CD8-positive, alpha-beta memory T cell (primary cell): ENCODE measurements around the gene ITGA1. TPM values are rescaled to one million over a fixed set of nuclear protein-coding genes. Genes with fewer than 3 reads are reported as not detected.

Experiments
- CTCF ChIA-PET: fragments of 350-600 bp; sonication (Branson Sonifier 250); formaldehyde crosslinking; loops from one replicate; lab custom pipeline; 2021; ENCODE audit warnings: antibody characterized with exemption; lab: Charles Lee
- POLR2A ChIA-PET: fragments of 350-600 bp; sonication (Branson Sonifier 250); formaldehyde crosslinking; loops from one replicate; lab custom pipeline; 2021; ENCODE audit warnings: antibody characterized with exemption; lab: Charles Lee
- DNase-seq, 5 donors: peaks; one replicate each; pipeline versions ENCODE4 v3.0.0 to v3.0.0-alpha.2; 2020 to 2022; ENCODE audit warnings: mixed read lengths in 1 of 5
- H3K27ac ChIP-seq: one replicate; pipeline ENCODE4 v1.7.0; 2013; ENCODE audit warnings: low read depth, mild to moderate bottlenecking, low read length, moderate library complexity
- H3K27me3 ChIP-seq: 2 replicates; pipeline ENCODE4 v1.7.0; 2013; ENCODE audit warnings: low read length, mild to moderate bottlenecking; ENCODE audit not compliant: insufficient read depth, poor library complexity, severe bottlenecking
- H3K36me3 ChIP-seq: 2 replicates; pipeline ENCODE4 v1.7.0; 2013; ENCODE audit warnings: mild to moderate bottlenecking, low read length, moderate library complexity; ENCODE audit not compliant: insufficient read depth
- H3K4me1 ChIP-seq: 2 replicates; pipeline ENCODE4 v1.7.0; 2013; ENCODE audit warnings: mild to moderate bottlenecking, low read length, moderate library complexity; ENCODE audit not compliant: insufficient read depth
- H3K4me3 ChIP-seq: 2 replicates; pipeline ENCODE4 v1.7.0; 2013; ENCODE audit warnings: mild to moderate bottlenecking, low read length
- H3K9me3 ChIP-seq: 2 replicates; pipeline ENCODE4 v1.7.0; 2013; ENCODE audit warnings: mild to moderate bottlenecking, low read length
- H3K27ac Mint-ChIP-seq, 8 donors: one replicate each; pipeline ENCODE4 v1.8.0; 2020 to 2021; ENCODE audit warnings: mixed read lengths in 8 of 8, mild to moderate bottlenecking in 6 of 8, inconsistent platforms in 3 of 8, moderate library complexity in 3 of 8
- H3K27me3 Mint-ChIP-seq, 2 donors: one replicate each; pipeline ENCODE4 v1.8.0; 2020 to 2021; ENCODE audit warnings: mixed read lengths in 2 of 2, mild to moderate bottlenecking in 1 of 2, moderate library complexity in 1 of 2
- H3K36me3 Mint-ChIP-seq, 3 donors: one replicate each; pipeline ENCODE4 v1.8.0; 2020 to 2021; ENCODE audit warnings: mixed read lengths in 3 of 3, inconsistent platforms in 1 of 3, mild to moderate bottlenecking in 1 of 3
- H3K4me1 Mint-ChIP-seq, 3 donors: one replicate each; pipeline ENCODE4 v1.8.0; 2020 to 2021; ENCODE audit warnings: mixed read lengths in 3 of 3, inconsistent platforms in 1 of 3, mild to moderate bottlenecking in 1 of 3
- H3K4me3 Mint-ChIP-seq, 7 donors: one replicate each; pipeline ENCODE4 v1.8.0; 2020 to 2021; ENCODE audit warnings: mixed read lengths in 7 of 7, mild to moderate bottlenecking in 6 of 7, moderate library complexity in 4 of 7, inconsistent platforms in 2 of 7
- H3K9me3 Mint-ChIP-seq, 5 donors: one replicate each; pipeline ENCODE4 v1.8.0; 2020 to 2022; ENCODE audit warnings: mixed read lengths in 5 of 5, mild to moderate bottlenecking in 3 of 5, moderate library complexity in 2 of 5, inconsistent platforms in 1 of 5
- polyA plus RNA-seq: library from polyadenylated mRNA; unstranded; fragments of 300-500 nt; fragmentation: Illumina TruSeq; gene quantifications from one replicate; pipeline ENCODE4 v1.2.3, GENCODE V29; 2021
- total RNA-seq, 2 experiments: library from RNA; stranded (reverse); gene quantifications; one replicate each; pipeline ENCODE4 v1.2.3, GENCODE V29; 2021

Gene ITGA1
- total and polyA plus RNA-seq, 3 experiments from 2014 or later, result 16.5 to 26.3 (median 21.9) TPM

GRCh38 chr5:52801329-52801728 is 13.6 kb downstream of the ITGA1 start:
- H3K36me3 ChIP-seq, result no peaks in the 10 kb centered on the region
- no peaks in the 10 kb centered on the region for H3K27me3 ChIP-seq
- peaks cover 65 to 91% (median 85%) of the 10 kb centered on the region in 3 donors for H3K4me1 Mint-ChIP-seq
- CTCF ChIA-PET, result interaction anchor here (1.1 to 3.9 kb wide), 5 partner anchors 14 to 119 kb away, joined by 3 to 32 read pairs (median 4); partner anchors contain the start of genes ITGA1 and PELO
- H3K36me3 Mint-ChIP-seq, result peaks cover 0 to 54% (median 4%) of the 10 kb centered on the region in 3 donors
- H3K9me3 ChIP-seq, result no peaks in the 10 kb centered on the region
- no peak for DNase-seq
- peak overlapping the region; percentile 93 to 99 (median 97) for H3K4me3 Mint-ChIP-seq
- POLR2A ChIA-PET, result no interaction called here
- H3K27me3 Mint-ChIP-seq, result peaks cover 0 to 1% of the 10 kb centered on the region in 2 donors
- H3K9me3 Mint-ChIP-seq, result no peaks in the 10 kb centered on the region
- peak overlapping the region; percentile 88 for H3K27ac ChIP-seq
- H3K4me3 ChIP-seq, result peak overlapping the region; percentile 97
- peaks cover 39% of the 10 kb centered on the region for H3K4me1 ChIP-seq
- H3K27ac Mint-ChIP-seq, result peak overlapping the region; percentile 39 to 97 (median 94)

- CTCF ChIA-PET, result interaction anchor here (1.4 to 3.9 kb wide), 2 partner anchors 15 to 110 kb away, joined by 4 to 32 read pairs; partner anchors contain the start of genes ITGA1 and PELO
- peaks cover 0 to 54% (median 4%) of the 10 kb centered on the region in 3 donors for H3K36me3 Mint-ChIP-seq
These were observed 14.7 kb downstream of the ITGA1 start for GRCh38 chr5:52802272-52802973.

GRCh38 chr5:52802974-52803336 is 15.2 kb downstream of the ITGA1 start:
- peaks cover 0 to 1% of the 10 kb centered on the region in 2 donors for H3K27me3 Mint-ChIP-seq
- POLR2A ChIA-PET, result no interaction called here

More at GRCh38 chr5:52802272-52802973, 14.7 kb downstream of the ITGA1 start:
- Mint-ChIP-seq H3K27ac (peak overlapping the region in 4 of 8 donors; percentile 14 to 69 (median 40)), H3K9me3 (no peaks in the 10 kb centered on the region), H3K4me3 (peak overlapping the region; percentile 20 to 99 (median 96)), H3K4me1 (peaks cover 62 to 88% (median 78%) of the 10 kb centered on the region in 3 donors), H3K27me3 (peaks cover 0 to 1% of the 10 kb centered on the region in 2 donors)
- peaks cover 39% of the 10 kb centered on the region for H3K4me1 ChIP-seq
- no peak for DNase-seq
- no peaks in the 10 kb centered on the region for H3K9me3 ChIP-seq
- POLR2A ChIA-PET, result no interaction called here
- no peaks in the 10 kb centered on the region for H3K36me3 ChIP-seq
- no peak overlapping the region for H3K4me3 ChIP-seq
- no peak overlapping the region for H3K27ac ChIP-seq
- no peaks in the 10 kb centered on the region for H3K27me3 ChIP-seq

DNA sequence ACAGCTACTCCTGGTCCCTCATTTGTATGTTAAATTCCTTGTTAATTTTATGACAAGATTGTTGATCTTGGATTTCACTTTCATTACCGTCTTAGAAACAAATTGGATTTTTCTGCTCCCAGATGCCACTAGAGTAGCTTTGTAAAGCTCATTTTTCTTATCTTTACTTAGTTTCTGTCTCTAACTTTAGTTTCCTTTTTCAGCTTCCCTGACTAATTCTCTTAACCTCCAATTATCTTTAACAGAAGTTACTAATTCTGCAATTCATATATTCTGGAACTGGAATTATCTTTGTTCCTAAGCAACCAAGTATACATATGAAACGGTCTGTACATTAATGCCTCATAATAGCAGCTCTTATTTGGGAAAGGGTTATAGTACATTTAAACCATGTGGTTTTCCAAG is 16.7 kb downstream of the ITGA1 start:
- no peak for DNase-seq
- Mint-ChIP-seq H3K36me3 (peaks cover 0 to 56% (median 4%) of the 10 kb centered on the region in 3 donors), H3K4me1 (peaks cover 45 to 78% (median 58%) of the 10 kb centered on the region in 3 donors), H3K27me3 (peaks cover 0 to 1% of the 10 kb centered on the region in 2 donors), H3K9me3 (no peaks in the 10 kb centered on the region), H3K27ac (peak overlapping the region in 3 of 8 donors; percentile 25 to 34 (median 30)), H3K4me3 (peak overlapping the region in 2 of 7 donors; percentile 29 to 46)
- Histone ChIP-seq H3K27ac (no peak overlapping the region), H3K4me1 (peaks cover 31% of the 10 kb centered on the region), H3K36me3 (no peaks in the 10 kb centered on the region), H3K9me3 (no peaks in the 10 kb centered on the region), H3K4me3 (no peak overlapping the region), H3K27me3 (no peaks in the 10 kb centered on the region)
- POLR2A ChIA-PET, result no interaction called here
- CTCF ChIA-PET, result no interaction called here

More at GRCh38 chr5:52802974-52803336, 15.2 kb downstream of the ITGA1 start:
- no peak for DNase-seq
- H3K9me3 Mint-ChIP-seq, result no peaks in the 10 kb centered on the region
- no peaks in the 10 kb centered on the region for H3K27me3 ChIP-seq
- H3K4me3 Mint-ChIP-seq, result peak overlapping the region in 5 of 7 donors; percentile 8 to 63 (median 38)
- peaks cover 0 to 56% (median 4%) of the 10 kb centered on the region in 3 donors for H3K36me3 Mint-ChIP-seq
- CTCF ChIA-PET, result interaction anchor here (1.0 kb wide), 1 partner anchor 110 kb away, joined by 3 read pairs; no protein-coding TSS in a partner anchor
- H3K9me3 ChIP-seq, result no peaks in the 10 kb centered on the region
- H3K27ac ChIP-seq, result no peak overlapping the region
- H3K36me3 ChIP-seq, result no peaks in the 10 kb centered on the region
- peaks cover 57 to 88% (median 73%) of the 10 kb centered on the region in 3 donors for H3K4me1 Mint-ChIP-seq
- H3K27ac Mint-ChIP-seq, result peak overlapping the region in 1 of 8 donors; percentile 90
- no peak overlapping the region for H3K4me3 ChIP-seq
- H3K4me1 ChIP-seq, result peaks cover 39% of the 10 kb centered on the region

GRCh38 chr5:52804981-52805380 is 17.3 kb downstream of the ITGA1 start:
- Mint-ChIP-seq H3K4me3 (no peak overlapping the region), H3K36me3 (peaks cover 0 to 50% (median 4%) of the 10 kb centered on the region in 3 donors), H3K27me3 (peaks cover 0 to 1% of the 10 kb centered on the region in 2 donors), H3K4me1 (peaks cover 42 to 77% (median 54%) of the 10 kb centered on the region in 3 donors), H3K9me3 (no peaks in the 10 kb centered on the region), H3K27ac (peak overlapping the region in 1 of 8 donors; percentile 81)
- Histone ChIP-seq H3K4me3 (no peak overlapping the region), H3K36me3 (no peaks in the 10 kb centered on the region), H3K27me3 (no peaks in the 10 kb centered on the region), H3K9me3 (no peaks in the 10 kb centered on the region), H3K4me1 (peaks cover 31% of the 10 kb centered on the region), H3K27ac (no peak overlapping the region)
- POLR2A ChIA-PET, result no interaction called here
- no peak for DNase-seq
- CTCF ChIA-PET, result no interaction called here

DNA sequence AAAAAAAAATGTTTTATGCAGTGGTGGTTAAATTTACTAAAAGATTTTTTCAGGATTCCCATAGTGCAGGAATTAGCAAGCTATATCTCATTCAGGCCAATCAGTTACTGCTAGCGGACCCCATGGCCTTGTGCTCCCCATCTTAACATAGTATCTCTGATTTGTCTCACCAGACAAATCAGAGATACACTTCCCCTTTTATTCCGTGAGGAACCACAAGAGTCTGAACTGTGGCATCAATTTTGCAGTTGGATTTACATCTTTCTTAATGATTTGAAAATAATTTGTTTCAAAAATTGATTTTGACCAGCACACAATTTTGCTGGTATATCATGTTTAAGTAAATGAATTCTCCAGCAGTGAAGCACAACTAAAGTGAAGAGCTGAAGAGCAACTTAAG is 17.9 kb downstream of the ITGA1 start:
- peaks cover 41 to 78% (median 48%) of the 10 kb centered on the region in 3 donors for H3K4me1 Mint-ChIP-seq
- CTCF ChIA-PET, result interaction anchor here (0.9 kb wide), 1 partner anchor 21 kb away, joined by 3 read pairs; no protein-coding TSS in a partner anchor
- POLR2A ChIA-PET, result no interaction called here

GRCh38 chr5:52807037-52807436 is 19.3 kb downstream of the ITGA1 start:
- Histone ChIP-seq H3K4me1 (peaks cover 13% of the 10 kb centered on the region), H3K4me3 (no peak overlapping the region), H3K9me3 (no peaks in the 10 kb centered on the region), H3K27me3 (no peaks in the 10 kb centered on the region), H3K36me3 (no peaks in the 10 kb centered on the region), H3K27ac (no peak overlapping the region)
- ChIA-PET POLR2A (no interaction called here), CTCF (no interaction called here)
- Mint-ChIP-seq H3K9me3 (no peaks in the 10 kb centered on the region), H3K27ac (peak overlapping the region in 1 of 8 donors; percentile 32), H3K27me3 (no peaks in the 10 kb centered on the region), H3K36me3 (peaks cover 0 to 30% (median 4%) of the 10 kb centered on the region in 3 donors), H3K4me3 (no peak overlapping the region), H3K4me1 (peaks cover 28 to 70% (median 33%) of the 10 kb centered on the region in 3 donors)
- no peak for DNase-seq

More for the DNA sequence above, 17.9 kb downstream of the ITGA1 start:
- Histone ChIP-seq H3K4me3 (no peak overlapping the region), H3K27ac (no peak overlapping the region), H3K9me3 (no peaks in the 10 kb centered on the region), H3K4me1 (peaks cover 27% of the 10 kb centered on the region), H3K27me3 (no peaks in the 10 kb centered on the region), H3K36me3 (no peaks in the 10 kb centered on the region)
- Mint-ChIP-seq H3K4me3 (no peak overlapping the region), H3K27ac (no peak overlapping the region), H3K27me3 (peaks cover 0 to 1% of the 10 kb centered on the region in 2 donors), H3K36me3 (peaks cover 0 to 43% (median 4%) of the 10 kb centered on the region in 3 donors), H3K9me3 (no peaks in the 10 kb centered on the region)
- DNase-seq, result no peak

DNA sequence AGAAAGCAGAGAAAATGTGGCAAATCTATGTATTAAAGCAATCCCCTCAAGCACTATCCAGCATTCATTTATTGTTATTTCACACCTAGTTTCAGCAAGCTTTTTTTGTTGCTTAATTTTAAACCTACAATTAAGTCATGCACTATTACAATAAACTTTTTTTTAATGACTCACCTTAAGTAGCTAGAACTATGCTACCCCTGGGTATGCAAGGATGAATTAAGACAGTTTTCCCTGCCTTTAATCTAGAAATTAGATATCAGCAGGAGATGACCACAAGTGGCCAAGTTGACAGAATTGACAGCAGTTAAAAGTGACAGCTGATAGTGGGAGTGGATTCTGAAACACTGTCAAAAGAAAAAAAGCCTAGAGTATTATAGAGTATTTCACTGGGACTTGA is 20.0 kb downstream of the ITGA1 start:
- H3K27ac ChIP-seq, result no peak overlapping the region
- peaks cover 22 to 64% (median 26%) of the 10 kb centered on the region in 3 donors for H3K4me1 Mint-ChIP-seq
- peaks cover 0 to 27% (median 4%) of the 10 kb centered on the region in 3 donors for H3K36me3 Mint-ChIP-seq
- no peaks in the 10 kb centered on the region for H3K9me3 ChIP-seq
- H3K36me3 ChIP-seq, result no peaks in the 10 kb centered on the region
- no peak for DNase-seq
- H3K4me1 ChIP-seq, result peaks cover 6% of the 10 kb centered on the region
- ChIA-PET POLR2A (no interaction called here), CTCF (interaction anchor here (1.3 kb wide), 1 partner anchor 115 kb away, joined by 3 read pairs; no protein-coding TSS in a partner anchor)
- H3K27ac Mint-ChIP-seq, result no peak overlapping the region
- no peaks in the 10 kb centered on the region for H3K27me3 Mint-ChIP-seq
- H3K4me3 Mint-ChIP-seq, result no peak overlapping the region
- H3K27me3 ChIP-seq, result no peaks in the 10 kb centered on the region
- H3K9me3 Mint-ChIP-seq, result no peaks in the 10 kb centered on the region
- no peak overlapping the region for H3K4me3 ChIP-seq
